Measurements from ENCODE around the gene PPP6R2.

Gene PPP6R2

GRCh38 chr22:50447576-50448551 lies 104.7 kb downstream of the PPP6R2 start:
- Histone ChIP-seq H3K4me3 (no peak overlapping the region), H3K27ac (no peak overlapping the region)
- TF ChIP-seq CTCF (IDR thresholded peaks at IDR 0.05), result no peak
- DNase-seq (ENCODE audit: low spot score), result no peak

GRCh38 chr22:50452649-50453048 lies 109.5 kb downstream of the PPP6R2 start:
- Histone ChIP-seq H3K27ac (no peak overlapping the region), H3K4me3 (no peak overlapping the region)
- no peak for DNase-seq (ENCODE audit: low spot score)
- TF ChIP-seq CTCF (IDR thresholded peaks at IDR 0.05), result no peak

GRCh38 chr22:50454556-50455075 lies 111.5 kb downstream of the PPP6R2 start:
- Histone ChIP-seq H3K4me3 (no peak overlapping the region), H3K27ac (no peak overlapping the region)
- no peak for DNase-seq (ENCODE audit: low spot score)
- TF ChIP-seq CTCF (IDR thresholded peaks at IDR 0.05), result no peak

GRCh38 chr22:50455201-50455600 lies 112.1 kb downstream of the PPP6R2 start:
- DNase-seq (ENCODE audit: low spot score), result no peak
- TF ChIP-seq CTCF (IDR thresholded peaks at IDR 0.05), result no peak
- H3K27ac ChIP-seq, result no peak overlapping the region
- no peak overlapping the region for H3K4me3 ChIP-seq

- no peak for TF ChIP-seq CTCF (IDR thresholded peaks at IDR 0.05)
- Histone ChIP-seq H3K4me3 (no peak overlapping the region), H3K27ac (no peak overlapping the region)
- DNase-seq (ENCODE audit: low spot score), result no peak
Observed at GRCh38 chr22:50456026-50456425, 112.9 kb downstream of the PPP6R2 start.

GRCh38 chr22:50456466-50457234 lies 113.5 kb downstream of the PPP6R2 start:
- Histone ChIP-seq H3K4me3 (no peak overlapping the region), H3K27ac (no peak overlapping the region)
- no peak for DNase-seq (ENCODE audit: low spot score)
- no peak for TF ChIP-seq CTCF (IDR thresholded peaks at IDR 0.05)

All from coronary artery (tissue), 2 donors.